ENCODE results near the gene CLEC9A. TPM values are rescaled to one million over a fixed set of nuclear protein-coding genes. Genes with fewer than 3 reads are reported as not detected.

The CLEC9A gene
- total RNA-seq, 2 experiments from 2014 or later = not detected

DNA sequence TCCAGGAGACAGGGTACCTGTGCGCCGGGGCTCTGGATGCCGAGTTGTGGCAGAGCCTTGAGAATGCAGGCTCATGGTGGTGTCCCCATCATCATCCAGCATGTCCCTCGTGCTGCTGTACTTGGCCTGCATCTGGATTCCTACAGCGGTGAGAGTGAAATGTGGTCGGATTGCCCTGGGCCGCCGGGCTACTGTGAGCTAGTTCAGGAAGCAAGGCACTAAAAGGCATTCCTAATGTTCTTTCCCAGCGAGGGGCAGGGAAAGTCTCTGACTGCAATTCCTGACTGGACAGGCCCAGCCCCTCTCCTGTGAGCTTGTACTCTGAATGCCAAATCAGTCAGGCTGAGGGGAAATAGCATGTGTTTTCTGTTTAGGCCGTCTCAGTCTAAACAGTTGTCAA, 68.3 kb downstream of the CLEC9A start, which contains the start of gene CLEC1A:
Gene CLEC1A (minus strand): TSS at position 195 of the 400 bp plus-strand sequence. CDS start 63 bp downstream, at position 132.
- no peak for DNase-seq (ENCODE audit: low spot score)
- no peak within 1 kb of the TSS for H3K4me2 ChIP-seq (ENCODE audit: low read length)
- no peaks in the 10 kb centered on the region for H3K36me3 ChIP-seq (ENCODE audit: insufficient read depth, low read length)
- POLR2A ChIA-PET = interaction anchor here (0.6 to 0.7 kb wide), 2 partner anchors 17 to 60 kb away, joined by 3 to 4 read pairs; no protein-coding TSS in a partner anchor
- no peaks in the 10 kb centered on the region for H3K9me3 ChIP-seq (ENCODE audit: low read length)
- H3K27ac ChIP-seq (ENCODE audit: low read depth, low read length, poor library complexity, severe bottlenecking) = no peak within 1 kb of the TSS
- no peaks in the 10 kb centered on the region for H3K4me1 ChIP-seq (ENCODE audit: insufficient read depth, low read length, poor library complexity, severe bottlenecking)
- no TSS peak for BruUV-seq (replicated peaks)
- CTCF ChIA-PET (ENCODE audit: unreplicated experiment) = no interaction called here
- intact Hi-C loops (cut with micrococcal nuclease; ENCODE audit: unreplicated experiment) = no loop called here
- H3K9me2 ChIP-seq (ENCODE audit: insufficient read depth, low read length) = no peaks in the 10 kb centered on the region
- no peaks in the 10 kb centered on the region for H3K79me2 ChIP-seq (ENCODE audit: insufficient read depth, low read depth, low read length)
- no peak within 1 kb of the TSS for H3K4me3 ChIP-seq (ENCODE audit: low read depth, low read length, poor library complexity, severe bottlenecking)
- H4K20me1 ChIP-seq (ENCODE audit: insufficient read depth, low read length) = no peaks in the 10 kb centered on the region
- TF ChIP-seq CTCF (conservative IDR thresholded peaks at IDR 0.05; ENCODE audit: low read length) (no peak), EZH2phosphoT487 (IDR thresholded peaks at IDR 0.05; ENCODE audit: borderline replicate concordance, low read depth, low read length) (no peak)
- H2AFZ ChIP-seq (ENCODE audit: low read length) = no peak within 1 kb of the TSS

- Histone ChIP-seq H2AFZ (ENCODE audit: low read length) (no peak overlapping the region), H3K4me3 (ENCODE audit: low read depth, low read length, poor library complexity, severe bottlenecking) (no peak overlapping the region), H4K20me1 (ENCODE audit: insufficient read depth, low read length) (no peaks in the 10 kb centered on the region), H3K4me1 (ENCODE audit: insufficient read depth, low read length, poor library complexity, severe bottlenecking) (no peaks in the 10 kb centered on the region), H3K27ac (ENCODE audit: low read depth, low read length, poor library complexity, severe bottlenecking) (no peak overlapping the region), H3K9me2 (ENCODE audit: insufficient read depth, low read length) (no peaks in the 10 kb centered on the region), H3K9me3 (ENCODE audit: low read length) (no peaks in the 10 kb centered on the region), H3K4me2 (ENCODE audit: low read length) (no peak overlapping the region), H3K36me3 (ENCODE audit: insufficient read depth, low read length) (no peaks in the 10 kb centered on the region), H3K79me2 (ENCODE audit: insufficient read depth, low read depth, low read length) (no peaks in the 10 kb centered on the region)
- TF ChIP-seq CTCF (conservative IDR thresholded peaks at IDR 0.05; ENCODE audit: low read length) = no peak
- BruUV-seq (replicated peaks) = no TSS peak
- intact Hi-C loops (cut with micrococcal nuclease; ENCODE audit: unreplicated experiment) = no loop called here
- POLR2A ChIA-PET = interaction anchor here (0.9 kb wide), 1 partner anchor 10 kb away, joined by 4 read pairs; no protein-coding TSS in a partner anchor
- CTCF ChIA-PET (ENCODE audit: unreplicated experiment) = no interaction called here
- DNase-seq (ENCODE audit: low spot score) = no peak
Measured at GRCh38 chr12:10101042-10101579, 70.6 kb downstream of the CLEC9A start.

- Histone ChIP-seq H3K4me2 (ENCODE audit: low read length) (no peak overlapping the region), H4K20me1 (ENCODE audit: insufficient read depth, low read length) (no peaks in the 10 kb centered on the region), H3K4me1 (ENCODE audit: insufficient read depth, low read length, poor library complexity, severe bottlenecking) (no peaks in the 10 kb centered on the region), H3K36me3 (ENCODE audit: insufficient read depth, low read length) (no peaks in the 10 kb centered on the region), H3K27ac (ENCODE audit: low read depth, low read length, poor library complexity, severe bottlenecking) (no peak overlapping the region), H2AFZ (ENCODE audit: low read length) (no peak overlapping the region), H3K9me3 (ENCODE audit: low read length) (no peaks in the 10 kb centered on the region), H3K79me2 (ENCODE audit: insufficient read depth, low read depth, low read length) (no peaks in the 10 kb centered on the region), H3K9me2 (ENCODE audit: insufficient read depth, low read length) (no peaks in the 10 kb centered on the region), H3K4me3 (ENCODE audit: low read depth, low read length, poor library complexity, severe bottlenecking) (no peak overlapping the region)
- ChIA-PET CTCF (ENCODE audit: unreplicated experiment) (no interaction called here), POLR2A (no interaction called here)
- no TSS peak for BruUV-seq (replicated peaks)
- intact Hi-C loops (cut with micrococcal nuclease; ENCODE audit: unreplicated experiment) = no loop called here
- TF ChIP-seq CTCF (conservative IDR thresholded peaks at IDR 0.05; ENCODE audit: low read length) = no peak
- TF ChIP-seq EZH2phosphoT487 (IDR thresholded peaks at IDR 0.05; ENCODE audit: borderline replicate concordance, low read depth, low read length) = no peak
- DNase-seq (ENCODE audit: low spot score) = no peak
Measured at GRCh38 chr12:10101648-10102220, 71.3 kb downstream of the CLEC9A start.

Measured in OCI-LY7 (cell line).